Measurements from ENCODE around the gene PECR. TPM values are rescaled to one million over a fixed set of nuclear protein-coding genes. Genes with fewer than 3 reads are reported as not detected.

Gene PECR
- total RNA-seq, 2 experiments from 2014 or later = 2.3 to 5.3 TPM

DNA sequence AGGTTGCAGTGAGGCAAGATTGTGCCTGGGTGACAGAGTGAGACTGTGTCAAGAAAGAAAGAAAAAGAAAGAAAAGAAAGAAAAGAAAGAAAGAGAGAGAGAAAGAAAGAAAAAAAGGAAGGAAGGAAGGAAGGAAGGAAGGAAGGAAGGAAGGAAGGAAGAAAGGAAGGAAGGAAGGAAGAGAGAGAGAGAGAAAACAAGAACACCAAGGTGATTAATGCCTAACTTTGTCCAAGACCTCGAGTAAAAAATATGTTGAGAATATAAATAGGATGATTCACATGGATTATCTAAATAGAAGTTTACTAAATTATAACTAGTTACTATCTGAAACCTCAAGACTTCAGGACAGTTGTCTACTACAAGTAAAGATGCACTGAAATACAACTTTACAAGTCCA, 7.2 kb downstream of the PECR start:
- no peak overlapping the region for H3K4me2 ChIP-seq (ENCODE audit: low read length)
- TF ChIP-seq, protein P1, sequence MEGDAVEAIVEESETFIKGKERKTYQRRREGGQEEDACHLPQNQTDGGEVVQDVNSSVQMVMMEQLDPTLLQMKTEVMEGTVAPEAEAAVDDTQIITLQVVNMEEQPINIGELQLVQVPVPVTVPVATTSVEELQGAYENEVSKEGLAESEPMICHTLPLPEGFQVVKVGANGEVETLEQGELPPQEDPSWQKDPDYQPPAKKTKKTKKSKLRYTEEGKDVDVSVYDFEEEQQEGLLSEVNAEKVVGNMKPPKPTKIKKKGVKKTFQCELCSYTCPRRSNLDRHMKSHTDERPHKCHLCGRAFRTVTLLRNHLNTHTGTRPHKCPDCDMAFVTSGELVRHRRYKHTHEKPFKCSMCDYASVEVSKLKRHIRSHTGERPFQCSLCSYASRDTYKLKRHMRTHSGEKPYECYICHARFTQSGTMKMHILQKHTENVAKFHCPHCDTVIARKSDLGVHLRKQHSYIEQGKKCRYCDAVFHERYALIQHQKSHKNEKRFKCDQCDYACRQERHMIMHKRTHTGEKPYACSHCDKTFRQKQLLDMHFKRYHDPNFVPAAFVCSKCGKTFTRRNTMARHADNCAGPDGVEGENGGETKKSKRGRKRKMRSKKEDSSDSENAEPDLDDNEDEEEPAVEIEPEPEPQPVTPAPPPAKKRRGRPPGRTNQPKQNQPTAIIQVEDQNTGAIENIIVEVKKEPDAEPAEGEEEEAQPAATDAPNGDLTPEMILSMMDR (conservative IDR thresholded peaks at IDR 0.05; ENCODE audit: low read length) = no peak
- no peak for TF ChIP-seq EZH2phosphoT487 (IDR thresholded peaks at IDR 0.05; ENCODE audit: borderline replicate concordance, low read depth, low read length)

DNA sequence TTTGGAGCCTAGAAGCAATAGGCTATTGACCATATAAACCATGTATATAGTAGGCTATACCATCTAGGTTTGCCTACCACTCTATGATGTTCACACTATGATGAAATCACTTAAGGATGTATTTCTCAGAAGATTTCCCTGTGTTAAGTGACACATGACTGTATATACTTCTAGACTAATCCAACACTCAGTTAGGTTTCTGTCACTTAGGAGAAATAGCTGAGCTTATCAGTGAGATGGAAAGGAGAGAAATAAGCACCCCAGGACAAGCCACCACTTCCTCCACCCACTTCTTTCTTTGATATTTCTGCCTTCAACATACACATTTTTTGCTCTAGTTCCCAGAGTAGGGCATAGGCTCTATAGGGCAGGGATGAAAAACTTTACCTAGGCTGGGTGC, 7.8 kb downstream of the PECR start:
- Histone ChIP-seq H2AFZ (ENCODE audit: low read length) (no peak overlapping the region), H3K9me3 (ENCODE audit: low read length) (no peaks in the 10 kb centered on the region; the same call in 1 of the 2 replicates), H3K9me2 (ENCODE audit: insufficient read depth, low read length) (no peaks in the 10 kb centered on the region), H3K4me2 (ENCODE audit: low read length) (no peak overlapping the region), H3K27ac (ENCODE audit: low read depth, low read length, poor library complexity, severe bottlenecking) (no peak overlapping the region), H3K36me3 (ENCODE audit: insufficient read depth, low read length) (no peaks in the 10 kb centered on the region), H3K4me1 (ENCODE audit: insufficient read depth, low read length, poor library complexity, severe bottlenecking) (no peaks in the 10 kb centered on the region), H3K4me3 (ENCODE audit: low read depth, low read length, poor library complexity, severe bottlenecking) (no peak overlapping the region), H4K20me1 (ENCODE audit: insufficient read depth, low read length) (no peaks in the 10 kb centered on the region), H3K79me2 (ENCODE audit: insufficient read depth, low read depth, low read length) (no peaks in the 10 kb centered on the region)
- BruUV-seq (replicated peaks) = no TSS peak
- no peak for DNase-seq (ENCODE audit: low spot score)
- TF ChIP-seq, protein P1 (conservative IDR thresholded peaks at IDR 0.05; ENCODE audit: low read length) = no peak
- no peak for TF ChIP-seq EZH2phosphoT487 (IDR thresholded peaks at IDR 0.05; ENCODE audit: borderline replicate concordance, low read depth, low read length)
- intact Hi-C loops (cut with micrococcal nuclease; ENCODE audit: unreplicated experiment) = no loop called here
- POLR2A ChIA-PET = interaction anchor here (0.6 kb wide), 2 partner anchors 28 to 737 kb away, joined by 3 read pairs; no protein-coding TSS in a partner anchor
- CTCF ChIA-PET (ENCODE audit: unreplicated experiment) = no interaction called here

More for the DNA sequence above, 7.2 kb downstream of the PECR start:
- Histone ChIP-seq H3K9me3 (ENCODE audit: low read length) (no peaks in the 10 kb centered on the region; the same call in 1 of the 2 replicates), H2AFZ (ENCODE audit: low read length) (no peak overlapping the region), H3K4me1 (ENCODE audit: insufficient read depth, low read length, poor library complexity, severe bottlenecking) (no peaks in the 10 kb centered on the region), H3K36me3 (ENCODE audit: insufficient read depth, low read length) (no peaks in the 10 kb centered on the region), H3K27ac (ENCODE audit: low read depth, low read length, poor library complexity, severe bottlenecking) (no peak overlapping the region), H3K79me2 (ENCODE audit: insufficient read depth, low read depth, low read length) (no peaks in the 10 kb centered on the region), H3K9me2 (ENCODE audit: insufficient read depth, low read length) (no peaks in the 10 kb centered on the region), H4K20me1 (ENCODE audit: insufficient read depth, low read length) (no peaks in the 10 kb centered on the region), H3K4me3 (ENCODE audit: low read depth, low read length, poor library complexity, severe bottlenecking) (no peak overlapping the region)
- no peak for DNase-seq (ENCODE audit: low spot score)
- intact Hi-C loops (cut with micrococcal nuclease; ENCODE audit: unreplicated experiment) = no loop called here
- CTCF ChIA-PET (ENCODE audit: unreplicated experiment) = no interaction called here
- POLR2A ChIA-PET = no interaction called here
- no TSS peak for BruUV-seq (replicated peaks)

DNA sequence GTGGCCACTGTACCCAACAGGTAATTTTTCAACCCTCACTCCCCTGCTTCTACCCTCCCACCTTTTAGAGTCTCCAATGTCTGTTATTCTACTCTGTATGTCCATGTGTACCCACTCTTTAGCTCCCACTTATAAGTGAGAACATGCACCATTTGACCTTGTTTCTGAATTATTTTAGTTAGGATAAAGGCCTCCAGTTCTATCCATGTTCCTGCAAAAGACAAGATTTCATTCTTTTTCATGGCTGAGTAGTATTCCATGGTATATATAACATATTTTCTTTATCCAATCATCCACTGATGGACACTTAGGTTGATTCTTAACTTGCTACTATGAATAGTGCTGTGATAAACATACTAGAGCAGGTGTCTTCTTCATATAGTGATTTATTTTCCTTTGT, 9.1 kb downstream of the PECR start:
- intact Hi-C loops (cut with micrococcal nuclease; ENCODE audit: unreplicated experiment) = no loop called here
- Histone ChIP-seq H3K4me1 (ENCODE audit: insufficient read depth, low read length, poor library complexity, severe bottlenecking) (no peaks in the 10 kb centered on the region), H3K9me2 (ENCODE audit: insufficient read depth, low read length) (no peaks in the 10 kb centered on the region), H3K9me3 (ENCODE audit: low read length) (no peaks in the 10 kb centered on the region; the same call in 1 of the 2 replicates), H3K79me2 (ENCODE audit: insufficient read depth, low read depth, low read length) (no peaks in the 10 kb centered on the region), H4K20me1 (ENCODE audit: insufficient read depth, low read length) (no peaks in the 10 kb centered on the region), H3K36me3 (ENCODE audit: insufficient read depth, low read length) (no peaks in the 10 kb centered on the region), H3K4me3 (ENCODE audit: low read depth, low read length, poor library complexity, severe bottlenecking) (no peak overlapping the region), H2AFZ (ENCODE audit: low read length) (no peak overlapping the region), H3K4me2 (ENCODE audit: low read length) (no peak overlapping the region), H3K27ac (ENCODE audit: low read depth, low read length, poor library complexity, severe bottlenecking) (no peak overlapping the region)
- CTCF ChIA-PET (ENCODE audit: unreplicated experiment) = no interaction called here
- POLR2A ChIA-PET = no interaction called here
- BruUV-seq (replicated peaks) = no TSS peak
- TF ChIP-seq, protein P1 (conservative IDR thresholded peaks at IDR 0.05; ENCODE audit: low read length) = no peak
- TF ChIP-seq EZH2phosphoT487 (IDR thresholded peaks at IDR 0.05; ENCODE audit: borderline replicate concordance, low read depth, low read length) = no peak
- DNase-seq (ENCODE audit: low spot score) = no peak
